Osteocyte (in vitro differentiated cells): ENCODE data around the gene TMBIM4. TPM values are rescaled to one million over a fixed set of nuclear protein-coding genes. Genes with fewer than 3 reads are reported as not detected.

Experiments used
- DNase-seq: peaks from one replicate; pipeline ENCODE4 v3.0.0; 2021; ENCODE audit warnings: mixed read lengths; ENCODE audit not compliant: unreplicated experiment; ENCODE audit errors: extremely low spot score
- H3K27ac Mint-ChIP-seq: one replicate; pipeline ENCODE4 v1.8.0; 2021; ENCODE audit warnings: mild to moderate bottlenecking, mixed read lengths; ENCODE audit not compliant: unreplicated experiment
- H3K27me3 Mint-ChIP-seq: one replicate; pipeline ENCODE4 v1.8.0; 2021; ENCODE audit warnings: mixed read lengths; ENCODE audit not compliant: unreplicated experiment
- H3K36me3 Mint-ChIP-seq: one replicate; pipeline ENCODE4 v1.8.0; 2021; ENCODE audit warnings: mixed read lengths; ENCODE audit not compliant: unreplicated experiment
- H3K4me1 Mint-ChIP-seq: one replicate; pipeline ENCODE4 v1.8.0; 2021; ENCODE audit warnings: mixed read lengths; ENCODE audit not compliant: unreplicated experiment
- H3K4me3 Mint-ChIP-seq: one replicate; pipeline ENCODE4 v1.8.0; 2021; ENCODE audit warnings: mild to moderate bottlenecking, moderate library complexity, mixed read lengths; ENCODE audit not compliant: unreplicated experiment
- H3K9me3 Mint-ChIP-seq: one replicate; pipeline ENCODE4 v1.8.0; 2021; ENCODE audit warnings: mixed read lengths; ENCODE audit not compliant: unreplicated experiment
- CTCF ChIP-seq: fragments of 200-600 bp; sonication (generic); IDR thresholded peaks from 2 replicates; pipeline ENCODE4 v1.5.0; 2021; ENCODE audit warnings: antibody characterized with exemption, mild to moderate bottlenecking, moderate library complexity
- total RNA-seq: library from RNA; stranded (reverse); gene quantifications from 2 replicates; pipeline ENCODE4 v1.2.1, GENCODE V29; 2021

The TMBIM4 gene
- total RNA-seq, 1 donor from 2014 or later = 51.2 TPM

- Mint-ChIP-seq H3K4me1 (peaks cover 3% of the 10 kb centered on the region), H3K27ac (no peak overlapping the region), H3K36me3 (peaks cover 8% of the 10 kb centered on the region), H3K27me3 (peaks cover 9% of the 10 kb centered on the region), H3K9me3 (no peaks in the 10 kb centered on the region), H3K4me3 (no peak overlapping the region)
- no peak for TF ChIP-seq CTCF
- DNase-seq = no peak
These were observed 19.9 kb downstream of the TMBIM4 start for GRCh38 chr12:66149702-66150398.

- peak; percentile 61 for TF ChIP-seq CTCF
- peaks cover 17% of the 10 kb centered on the region for H3K9me3 Mint-ChIP-seq
- peaks cover 4% of the 10 kb centered on the region for H3K4me1 Mint-ChIP-seq
- H3K27me3 Mint-ChIP-seq = no peaks in the 10 kb centered on the region
- peaks cover 27% of the 10 kb centered on the region for H3K36me3 Mint-ChIP-seq
- H3K27ac Mint-ChIP-seq = no peak overlapping the region
- DNase-seq = no peak
- H3K4me3 Mint-ChIP-seq = no peak overlapping the region
These were observed 24.7 kb downstream of the TMBIM4 start for GRCh38 chr12:66144791-66145754.

- TF ChIP-seq CTCF = no peak
- no peak overlapping the region for H3K4me3 Mint-ChIP-seq
- no peak for DNase-seq
- H3K9me3 Mint-ChIP-seq = peaks cover 26% of the 10 kb centered on the region
- peaks cover 33% of the 10 kb centered on the region for H3K36me3 Mint-ChIP-seq
- H3K27me3 Mint-ChIP-seq = no peaks in the 10 kb centered on the region
- peaks cover 4% of the 10 kb centered on the region for H3K4me1 Mint-ChIP-seq
- no peak overlapping the region for H3K27ac Mint-ChIP-seq
These were observed 25.9 kb downstream of the TMBIM4 start for GRCh38 chr12:66143868-66144267.

GRCh38 chr12:66142826-66143225, 27.0 kb downstream of the TMBIM4 start:
- H3K9me3 Mint-ChIP-seq = peaks cover 26% of the 10 kb centered on the region
- no peak for DNase-seq
- peaks cover 4% of the 10 kb centered on the region for H3K4me1 Mint-ChIP-seq
- no peak overlapping the region for H3K4me3 Mint-ChIP-seq
- peaks cover 34% of the 10 kb centered on the region for H3K36me3 Mint-ChIP-seq
- TF ChIP-seq CTCF = no peak
- no peaks in the 10 kb centered on the region for H3K27me3 Mint-ChIP-seq
- H3K27ac Mint-ChIP-seq = no peak overlapping the region

GRCh38 chr12:66141299-66141698, 28.5 kb downstream of the TMBIM4 start:
- Mint-ChIP-seq H3K9me3 (peaks cover 28% of the 10 kb centered on the region), H3K27me3 (no peaks in the 10 kb centered on the region), H3K27ac (no peak overlapping the region), H3K36me3 (peaks cover 39% of the 10 kb centered on the region), H3K4me3 (no peak overlapping the region), H3K4me1 (peaks cover 4% of the 10 kb centered on the region)
- DNase-seq = no peak
- TF ChIP-seq CTCF = no peak
